Tibial nerve (tissue), 4 donors: ENCODE results near the gene ZP1.

ENCODE experiments used
- CTCF ChIP-seq, 5 experiments: fragments of 200-600 bp in 3 of 5; fragments of 450-650 bp in 2 of 5; sonication (generic) in 3 of 5; IDR thresholded peaks; one replicate each; pipeline ENCODE4 v1.5.1; 2016 to 2019; ENCODE audit warnings: antibody characterized with exemption in 5 of 5, mild to moderate bottlenecking in 3 of 5, moderate library complexity in 2 of 5
- EP300 ChIP-seq, 2 donors: sonication (generic); formaldehyde crosslinking; IDR thresholded peaks; one replicate each; pipeline ENCODE4 v1.6.1; 2017; ENCODE audit warnings: antibody characterized with exemption in 2 of 2, mild to moderate bottlenecking in 1 of 2
- POLR2A ChIP-seq, 2 donors: fragments of 450-650 bp; IDR thresholded peaks; one replicate each; pipeline ENCODE4 v1.6.1; 2017; ENCODE audit warnings: antibody characterized with exemption in 2 of 2, mild to moderate bottlenecking in 2 of 2, moderate library complexity in 2 of 2

GRCh38 chr11:60900673-60901404 is 33.5 kb downstream of the ZP1 start:
- TF ChIP-seq POLR2A (IDR thresholded peaks at IDR 0.05) (no peak), CTCF (IDR thresholded peaks at IDR 0.05) (no peak), EP300 (IDR thresholded peaks at IDR 0.05) (no peak)
